Lower lobe of right lung (tissue), 2 donors: ENCODE results near the gene CHMP1A. TPM values are rescaled to one million over a fixed set of nuclear protein-coding genes. Genes with fewer than 3 reads are reported as not detected.

Source experiments
- ATAC-seq, 2 donors: fragments of 200-7000 bp; cut with Tn5 transposase; one replicate each; pipeline ENCODE4 v1.9.1; 2020 to 2022; ENCODE audit warnings: mild to moderate bottlenecking in 2 of 2, moderate library complexity in 2 of 2
- DNase-seq: peaks from one replicate; pipeline ENCODE4 v3.0.0-alpha.2; 2020
- H3K27ac ChIP-seq: fragments of 200-600 bp; one replicate; pipeline ENCODE4 v1.8.0; 2022
- H3K27me3 ChIP-seq: fragments of 200-600 bp; one replicate; pipeline ENCODE4 v1.8.0; 2022; ENCODE audit warnings: low read depth
- H3K36me3 ChIP-seq: fragments of 200-600 bp; one replicate; pipeline ENCODE4 v1.8.0; 2022; ENCODE audit warnings: mild to moderate bottlenecking
- H3K4me1 ChIP-seq: fragments of 200-600 bp; one replicate; pipeline ENCODE4 v1.8.0; 2022
- H3K4me3 ChIP-seq: fragments of 200-600 bp; one replicate; pipeline ENCODE4 v1.8.0; 2022; ENCODE audit warnings: mild to moderate bottlenecking
- H3K9me3 ChIP-seq: fragments of 200-600 bp; one replicate; pipeline ENCODE4 v1.8.0; 2022
- intact Hi-C: fragments of 100-400 bp; cut with DNase I; formaldehyde crosslinking; loops from one replicate; pipeline ENCODE4 v1.11.0; 2022
- total RNA-seq: library from RNA; stranded (reverse); fragmentation: NEBNext Ultra II Directional; extraction: Animal tissue kit (Norgen Biotek cat#: 25700); gene quantifications from one replicate; pipeline ENCODE4 v1.2.1, GENCODE V29; 2021
- TF ChIP-seq, protein P1 (sequence below): fragments of 200-600 bp; IDR thresholded peaks from one replicate; pipeline ENCODE4 v1.8.0; 2022; ENCODE audit warnings: antibody characterized with exemption, mild to moderate bottlenecking
- donor health status: DM: no; HTN: yes; CAD: no; lungs with severe emphysema.

Gene CHMP1A
- total RNA-seq, 1 donor from 2014 or later, result 70.4 TPM

DNA sequence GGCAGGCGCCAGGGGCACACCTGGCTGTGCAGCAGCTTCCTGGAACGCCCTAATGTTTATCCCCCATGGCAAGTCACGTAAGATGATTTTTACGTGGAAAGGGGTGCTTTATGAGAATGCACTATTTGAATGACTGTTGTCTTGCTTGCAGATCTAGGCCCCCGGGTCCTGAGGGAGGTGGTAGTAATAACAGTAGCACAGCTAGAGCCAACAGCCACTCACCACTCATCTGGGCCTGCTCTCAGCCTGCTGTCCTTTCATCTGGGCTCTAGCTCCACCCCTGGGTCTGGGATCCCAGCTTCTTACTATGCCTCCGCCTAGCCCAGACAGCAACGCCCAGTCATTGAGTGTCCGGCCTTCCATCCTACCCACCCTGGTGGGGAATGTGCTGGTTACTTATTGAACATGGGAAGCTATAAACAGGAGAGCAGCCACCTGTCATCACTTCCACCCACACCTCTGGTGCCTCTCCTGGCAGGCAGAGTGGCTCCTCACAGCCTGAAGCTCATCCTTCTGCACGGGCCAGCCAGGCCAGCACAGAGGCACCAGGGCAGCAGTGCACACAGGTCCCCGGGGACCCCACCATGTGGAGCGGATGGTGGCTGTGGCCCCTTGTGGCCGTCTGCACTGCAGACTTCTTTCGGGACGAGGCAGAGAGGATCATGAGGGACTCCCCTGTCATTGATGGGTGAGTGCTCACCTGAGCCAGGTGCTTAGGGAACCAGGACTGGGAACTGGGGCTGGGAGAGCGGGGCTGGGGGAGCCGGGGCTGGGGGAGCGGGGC, 27.5 kb downstream of the CHMP1A start:
- Histone ChIP-seq H3K27ac (no peak overlapping the region), H3K4me1 (no peaks in the 10 kb centered on the region), H3K4me3 (no peak overlapping the region), H3K36me3 (no peaks in the 10 kb centered on the region), H3K9me3 (no peaks in the 10 kb centered on the region), H3K27me3 (peaks cover 16% of the 10 kb centered on the region)
- TF ChIP-seq, protein P1, sequence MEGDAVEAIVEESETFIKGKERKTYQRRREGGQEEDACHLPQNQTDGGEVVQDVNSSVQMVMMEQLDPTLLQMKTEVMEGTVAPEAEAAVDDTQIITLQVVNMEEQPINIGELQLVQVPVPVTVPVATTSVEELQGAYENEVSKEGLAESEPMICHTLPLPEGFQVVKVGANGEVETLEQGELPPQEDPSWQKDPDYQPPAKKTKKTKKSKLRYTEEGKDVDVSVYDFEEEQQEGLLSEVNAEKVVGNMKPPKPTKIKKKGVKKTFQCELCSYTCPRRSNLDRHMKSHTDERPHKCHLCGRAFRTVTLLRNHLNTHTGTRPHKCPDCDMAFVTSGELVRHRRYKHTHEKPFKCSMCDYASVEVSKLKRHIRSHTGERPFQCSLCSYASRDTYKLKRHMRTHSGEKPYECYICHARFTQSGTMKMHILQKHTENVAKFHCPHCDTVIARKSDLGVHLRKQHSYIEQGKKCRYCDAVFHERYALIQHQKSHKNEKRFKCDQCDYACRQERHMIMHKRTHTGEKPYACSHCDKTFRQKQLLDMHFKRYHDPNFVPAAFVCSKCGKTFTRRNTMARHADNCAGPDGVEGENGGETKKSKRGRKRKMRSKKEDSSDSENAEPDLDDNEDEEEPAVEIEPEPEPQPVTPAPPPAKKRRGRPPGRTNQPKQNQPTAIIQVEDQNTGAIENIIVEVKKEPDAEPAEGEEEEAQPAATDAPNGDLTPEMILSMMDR, result no peak
- DNase-seq, result no peak
- ATAC-seq, result no peak
- intact Hi-C loops, result no loop called here

DNA sequence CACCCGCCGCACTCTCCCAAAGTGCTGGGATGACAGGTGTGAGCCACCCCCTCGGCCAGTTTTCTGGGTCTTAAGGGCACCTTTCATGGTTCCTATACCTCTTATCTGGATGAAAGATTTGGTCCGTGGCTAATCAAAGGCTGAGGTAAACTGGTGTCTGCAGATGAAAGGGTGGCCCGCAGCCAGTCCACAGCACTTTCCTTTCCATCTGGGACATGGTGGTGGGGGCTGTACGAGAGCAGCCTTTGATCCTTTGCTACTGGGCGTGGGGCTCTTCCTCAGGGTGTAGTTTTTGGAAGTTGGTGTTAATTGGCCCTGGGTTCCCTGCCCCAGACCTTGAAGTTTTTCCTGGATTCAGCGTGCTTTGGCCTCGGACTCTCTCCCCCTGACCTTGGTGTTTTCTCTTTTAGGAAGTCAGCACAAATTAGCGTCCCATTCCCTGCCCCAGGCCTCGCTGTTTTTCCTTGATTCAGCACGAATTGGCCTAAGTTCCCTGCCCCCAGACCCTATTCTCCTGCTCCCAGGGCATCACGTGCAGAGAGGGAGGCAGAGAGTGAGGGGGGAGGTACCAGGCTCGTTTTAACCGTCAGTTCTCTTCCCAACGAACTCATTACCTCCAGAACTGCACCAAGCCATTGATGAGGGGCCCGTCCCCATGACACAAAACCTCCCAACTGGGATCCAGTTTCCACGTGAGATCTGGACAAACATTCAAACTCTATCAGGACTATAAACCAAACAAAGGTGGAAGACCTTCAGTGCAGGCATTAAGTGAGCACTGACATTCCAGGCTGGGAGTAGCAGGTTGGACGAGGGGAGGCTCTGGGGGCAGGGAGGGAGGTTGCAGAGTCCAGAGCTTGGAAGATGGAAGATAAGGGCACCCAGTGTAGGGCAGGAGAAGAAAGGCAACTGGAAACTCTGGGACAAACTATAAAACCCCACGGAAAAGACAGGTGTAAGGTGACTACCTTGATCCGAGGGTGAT, 32.4 kb downstream of the CHMP1A start:
- intact Hi-C loops, result no loop called here
- Histone ChIP-seq H3K27me3 (peaks cover 7% of the 10 kb centered on the region), H3K9me3 (no peaks in the 10 kb centered on the region), H3K36me3 (no peaks in the 10 kb centered on the region), H3K4me1 (no peaks in the 10 kb centered on the region), H3K27ac (no peak overlapping the region), H3K4me3 (no peak overlapping the region)
- no peak for ATAC-seq
- TF ChIP-seq, protein P1, result no peak
- no peak for DNase-seq

DNA sequence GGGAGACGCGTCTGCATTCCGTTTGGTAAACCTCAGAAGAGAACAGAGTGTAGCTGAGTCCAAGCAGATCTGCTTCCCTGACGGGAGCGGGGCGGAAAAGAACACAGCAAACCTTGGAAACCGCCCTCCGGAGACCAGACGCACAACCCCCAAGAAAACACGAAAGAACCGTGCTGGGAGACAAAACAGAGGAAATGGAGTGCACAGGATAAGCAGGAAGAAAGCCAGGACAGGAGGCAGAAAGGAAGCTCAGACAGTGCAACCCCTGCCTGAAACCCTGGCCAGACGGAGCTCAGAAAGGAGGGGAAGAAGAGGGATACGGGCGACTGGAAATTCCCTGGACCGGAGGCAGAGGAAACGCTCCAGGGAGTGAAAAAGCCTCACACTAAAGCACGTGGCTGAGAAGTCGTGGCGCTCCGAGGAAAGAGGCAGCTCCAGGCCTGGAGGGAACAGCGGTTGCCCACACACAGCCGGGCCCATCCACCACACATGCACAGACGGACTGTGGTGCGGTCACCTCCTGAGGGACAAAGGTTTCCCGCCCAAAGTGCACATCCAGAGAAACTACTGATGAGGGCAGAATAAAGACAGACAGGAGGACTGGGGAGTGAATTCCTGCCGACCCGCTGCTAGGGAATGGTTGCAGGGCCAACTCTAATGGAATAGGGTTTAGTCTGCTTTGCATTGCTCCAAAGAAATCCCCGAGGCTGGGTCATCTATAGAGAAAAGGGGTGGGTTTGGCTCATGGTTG, 33.8 kb downstream of the CHMP1A start:
- Histone ChIP-seq H3K4me3 (no peak overlapping the region), H3K4me1 (no peaks in the 10 kb centered on the region), H3K9me3 (no peaks in the 10 kb centered on the region), H3K27me3 (peaks cover 7% of the 10 kb centered on the region), H3K36me3 (no peaks in the 10 kb centered on the region), H3K27ac (peak overlapping the region; percentile 76)
- intact Hi-C loops, result no loop called here
- TF ChIP-seq, protein P1, result no peak
- DNase-seq (no peak), ATAC-seq (peak; percentile 20 to 47)

GRCh38 chr16:89621698-89622409, 35.7 kb downstream of the CHMP1A start:
- Histone ChIP-seq H3K27me3 (peaks cover 7% of the 10 kb centered on the region), H3K9me3 (no peaks in the 10 kb centered on the region), H3K4me1 (no peaks in the 10 kb centered on the region), H3K4me3 (no peak overlapping the region), H3K27ac (no peak overlapping the region), H3K36me3 (no peaks in the 10 kb centered on the region)
- ATAC-seq, result no peak
- DNase-seq, result no peak
- intact Hi-C loops, result no loop called here
- TF ChIP-seq, protein P1, result no peak
